Thymus (tissue), 11 donors: ENCODE results near the gene GAS5. TPM values are rescaled to one million over a fixed set of nuclear protein-coding genes. Genes with fewer than 3 reads are reported as not detected.

ENCODE experiments used
- DNase-seq, 9 donors: peaks; one replicate each; pipeline ENCODE4 v3.0.0-alpha.2; 2013; ENCODE audit warnings: low spot score in 9 of 9, low read depth in 6 of 9, missing footprints in 1 of 9
- H3K27ac ChIP-seq, 2 donors: one replicate each; pipeline ENCODE4 v1.5.1; 2013; ENCODE audit warnings: control low read depth in 1 of 2, low read depth in 1 of 2, low read length in 1 of 2, mild to moderate bottlenecking in 1 of 2, moderate library complexity in 1 of 2
- H3K27me3 ChIP-seq, 2 donors: one replicate each; pipeline ENCODE4 v1.5.1; 2013; ENCODE audit warnings: low read length in 1 of 2; ENCODE audit not compliant: control insufficient read depth in 2 of 2, insufficient read depth in 1 of 2
- H3K36me3 ChIP-seq, 2 donors: one replicate each; pipeline ENCODE4 v1.5.1; 2013; ENCODE audit warnings: low read length in 1 of 2, mild to moderate bottlenecking in 1 of 2, moderate library complexity in 1 of 2; ENCODE audit not compliant: control insufficient read depth in 2 of 2, insufficient read depth in 2 of 2
- H3K4me1 ChIP-seq, 2 donors: one replicate each; pipeline ENCODE4 v1.5.1; 2013; ENCODE audit warnings: low read length in 2 of 2; ENCODE audit not compliant: control insufficient read depth in 2 of 2, insufficient read depth in 2 of 2
- H3K4me3 ChIP-seq, 2 donors: one replicate each; pipeline ENCODE4 v1.5.1; 2013; ENCODE audit warnings: low read length in 2 of 2, control low read depth in 1 of 2, mild to moderate bottlenecking in 1 of 2
- H3K9me3 ChIP-seq, 2 donors: one replicate each; pipeline ENCODE4 v1.5.1; 2013; ENCODE audit warnings: low read length in 1 of 2, mild to moderate bottlenecking in 1 of 2; ENCODE audit not compliant: control insufficient read depth in 2 of 2, insufficient read depth in 1 of 2
- WGBS: extraction: QIAGEN DNeasy Blood & Tissue Kit; methylation state at CpG from one replicate; pipeline ENCODE4 v1.1.7; 2013; 5-methylcytosine and 5-hydroxymethylcytosine counted together
- polyA plus RNA-seq: library from polyadenylated mRNA; stranded (reverse); fragments of 200-250 nt; gene quantifications from one replicate; pipeline ENCODE4 v1.2.3, GENCODE V29; 2013
- total RNA-seq: library from RNA; stranded (reverse); fragments of 120-200 nt; gene quantifications from one replicate; pipeline ENCODE4 v1.2.4, GENCODE V29; 2013
- donor health status: healthy.

Gene GAS5
- total and polyA plus RNA-seq, 2 donors = 545 to 1,180 TPM

DNA sequence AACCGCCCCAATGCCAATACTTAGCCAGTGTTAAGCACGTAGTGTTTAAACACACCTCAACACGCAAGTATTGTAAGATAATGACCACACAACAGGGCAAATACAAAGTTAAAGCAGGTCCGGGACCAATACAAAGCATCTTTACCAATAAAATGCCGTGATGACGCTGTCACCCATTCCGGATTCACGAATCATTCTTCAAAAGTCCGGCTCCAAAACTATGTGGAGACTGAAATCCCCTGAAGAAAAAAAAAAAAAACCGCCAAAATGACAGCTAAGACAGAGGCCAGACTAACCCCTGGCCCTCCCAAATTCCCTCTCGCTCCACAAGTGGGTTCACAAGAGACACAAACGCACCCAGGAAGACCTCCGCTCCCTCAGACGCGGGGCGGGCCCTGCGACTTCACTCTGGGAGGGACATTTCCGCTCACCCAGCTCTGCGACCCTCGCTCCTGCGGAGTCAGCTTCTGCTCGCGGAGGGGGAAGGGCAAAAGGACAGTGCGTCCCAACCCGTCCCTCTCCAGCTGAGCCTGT lies 43.9 kb downstream of the GAS5 start:
- Histone ChIP-seq H3K9me3 (no peaks in the 10 kb centered on the region), H3K4me3 (peak overlapping the region; percentile 55 to 81), H3K4me1 (peaks cover 2 to 17% of the 10 kb centered on the region in 2 donors), H3K27me3 (no peaks in the 10 kb centered on the region), H3K27ac (peak overlapping the region; percentile 93 to 95), H3K36me3 (peaks cover 0 to 7% of the 10 kb centered on the region in 2 donors)
- WGBS = under 1% methylated on average over 25 of the region's 25 CpGs
- DNase-seq = no peak

- Histone ChIP-seq H3K4me1 (peaks cover 2 to 17% of the 10 kb centered on the region in 2 donors), H3K9me3 (peaks cover 0 to 3% of the 10 kb centered on the region in 2 donors), H3K27ac (no peak overlapping the region), H3K27me3 (no peaks in the 10 kb centered on the region), H3K36me3 (peaks cover 0 to 15% of the 10 kb centered on the region in 2 donors), H3K4me3 (no peak overlapping the region)
- 97% methylated on average over 4 of the region's 4 CpGs for WGBS
- no peak for DNase-seq
These were observed 46.1 kb downstream of the GAS5 start for GRCh38 chr1:173821680-173822079.

- Histone ChIP-seq H3K27ac (no peak overlapping the region), H3K27me3 (no peaks in the 10 kb centered on the region), H3K4me3 (no peak overlapping the region), H3K9me3 (peaks cover 0 to 4% of the 10 kb centered on the region in 2 donors), H3K36me3 (peaks cover 0 to 15% of the 10 kb centered on the region in 2 donors), H3K4me1 (peaks cover 2 to 6% of the 10 kb centered on the region in 2 donors)
- no peak for DNase-seq
- 99% methylated on average over 1 of the region's 1 CpG for WGBS
These were observed 49.3 kb downstream of the GAS5 start for GRCh38 chr1:173818459-173818858.

Other genes starting within 250 kb of the GAS5 start
- not detected for gene TEX50, start 232.7 kb downstream of the GAS5 start, total RNA-seq
- gene TEX50, start 232.7 kb downstream of the GAS5 start, polyA plus RNA-seq = not detected
- 0.33 TPM for gene ANKRD45, start 198.1 kb downstream of the GAS5 start, total RNA-seq
- 0.71 TPM for gene ANKRD45, start 198.1 kb downstream of the GAS5 start, polyA plus RNA-seq
- gene KLHL20, start 153.0 kb downstream of the GAS5 start, total RNA-seq = 18.0 TPM
- 13.2 TPM for gene KLHL20, start 153.0 kb downstream of the GAS5 start, polyA plus RNA-seq
- gene DARS2, start 43.3 kb downstream of the GAS5 start, total RNA-seq = 14.4 TPM
- gene DARS2, start 43.3 kb downstream of the GAS5 start, polyA plus RNA-seq = 8.0 TPM
- gene CENPL, start 43.1 kb downstream of the GAS5 start, total RNA-seq = 17.7 TPM
- gene CENPL, start 43.1 kb downstream of the GAS5 start, polyA plus RNA-seq = 6.3 TPM
- 4.7 TPM for gene ZBTB37, start 391 bp upstream of the GAS5 start, total RNA-seq
- gene ZBTB37, start 391 bp upstream of the GAS5 start, polyA plus RNA-seq = 4.1 TPM
- gene SERPINC1, start 49.3 kb upstream of the GAS5 start, total RNA-seq = 0.14 TPM
- gene SERPINC1, start 49.3 kb upstream of the GAS5 start, polyA plus RNA-seq = 0.43 TPM
- gene RC3H1, start 154.4 kb upstream of the GAS5 start, total RNA-seq = 16.5 TPM
- 8.8 TPM for gene RC3H1, start 154.4 kb upstream of the GAS5 start, polyA plus RNA-seq